AG04449 (cell line): ENCODE data around the gene CFAP107.
"Not testable (repeated sequence)": the region's sequence is repeated elsewhere in the genome, so short reads cannot be mapped to it uniquely, and the experiment has no call there.

ENCODE experiments used
- CTCF ChIA-PET: fragments of 350-600 bp; formaldehyde crosslinking; extraction: SDS; loops from one replicate; lab custom pipeline; 2021; ENCODE audit warnings: antibody characterized with exemption; lab: Yijun Ruan, JAX
- POLR2A ChIA-PET: fragments of 400-600, 350-600 bp; formaldehyde crosslinking; extraction: SDS; loops from one replicate; lab custom pipeline; 2020; ENCODE audit warnings: antibody characterized with exemption, inconsistent platforms; lab: Yijun Ruan, JAX
- DNase-seq: peaks from one replicate; pipeline ENCODE4 v3.0.0-alpha.2; 2010; ENCODE audit warnings: low read depth, low spot score
- H3K4me3 ChIP-seq: 2 replicates; pipeline ENCODE4 v1.5.1; 2011; ENCODE audit warnings: low read depth, mild to moderate bottlenecking, control low read depth, low read length
- CTCF ChIP-seq: IDR thresholded peaks from one replicate; pipeline ENCODE4 v1.5.1; 2011; ENCODE audit warnings: mild to moderate bottlenecking, moderate library complexity, low read length, control low read depth, inconsistent platforms; ENCODE audit not compliant: insufficient read depth; ENCODE audit errors: missing control alignments

Gene CFAP107

DNA sequence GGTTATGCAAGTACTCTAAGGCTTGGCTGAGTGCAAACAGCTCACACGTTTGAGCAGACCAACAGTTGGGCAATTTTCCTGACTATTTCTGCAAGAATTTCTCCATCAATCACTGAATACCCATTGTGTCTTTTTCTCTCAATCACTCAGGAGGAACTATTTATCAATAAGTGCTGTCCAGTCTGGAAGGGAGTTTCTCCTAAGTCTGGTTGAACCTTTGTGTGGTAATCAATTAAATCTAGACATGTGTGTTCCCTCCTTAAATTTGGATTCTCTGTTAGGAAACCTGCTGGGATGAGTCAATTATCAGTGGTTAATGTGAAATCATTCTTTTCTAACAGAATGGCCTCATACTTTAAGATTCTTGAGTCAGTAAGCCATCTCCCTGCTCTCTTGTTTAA, 36.9 kb upstream of the CFAP107 start:
- CTCF ChIA-PET, result no interaction called here
- POLR2A ChIA-PET, result no interaction called here
- no peak for DNase-seq
- no peak for TF ChIP-seq CTCF
- no peak overlapping the region for H3K4me3 ChIP-seq

DNA sequence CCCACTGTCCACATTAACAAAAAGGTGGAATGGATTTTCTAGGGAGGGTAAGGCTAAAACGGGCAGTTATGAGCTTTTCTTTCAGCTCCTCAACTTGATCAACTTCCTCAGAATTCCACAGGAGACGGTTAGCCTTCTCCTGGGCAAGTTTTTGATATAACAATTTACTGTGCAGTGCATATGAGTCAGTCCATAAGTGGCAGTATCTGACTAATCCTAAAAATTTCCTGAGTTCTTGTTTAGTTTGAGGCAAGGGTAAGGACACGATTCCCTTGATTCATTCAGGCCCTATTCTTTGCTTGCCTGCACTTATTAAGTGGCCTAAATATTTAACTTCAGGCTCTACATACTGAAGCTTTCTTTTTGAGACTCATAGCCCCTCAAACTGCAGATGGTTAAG, 36.3 kb upstream of the CFAP107 start:
- CTCF ChIA-PET, result no interaction called here
- POLR2A ChIA-PET, result no interaction called here
- DNase-seq, result no peak
- no peak for TF ChIP-seq CTCF
- H3K4me3 ChIP-seq, result no peak overlapping the region

DNA sequence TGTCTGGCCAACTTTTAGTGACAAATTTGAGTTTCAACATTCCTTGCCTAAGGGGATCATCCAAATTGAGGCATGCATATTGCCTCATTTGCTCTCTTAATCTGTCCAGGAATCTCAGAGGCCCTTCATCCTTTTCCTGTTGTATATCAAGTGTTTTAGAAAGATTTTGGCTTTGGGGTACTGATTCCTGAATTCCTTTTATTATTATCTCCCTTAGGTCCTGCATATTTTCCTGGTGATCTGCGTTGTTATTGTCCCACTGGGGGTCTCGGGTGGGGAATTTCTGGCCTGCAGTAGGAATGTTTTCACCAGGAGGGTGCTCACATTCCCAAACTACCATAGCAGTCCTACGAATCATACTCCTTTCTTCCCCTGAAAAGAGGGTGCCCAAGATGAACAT, 34.5 kb upstream of the CFAP107 start:
- DNase-seq, result no peak
- H3K4me3 ChIP-seq, result no peak overlapping the region
- no peak for TF ChIP-seq CTCF
- ChIA-PET CTCF (interaction anchor here (1.0 kb wide), 1 partner anchor 11 kb away, joined by 3 read pairs; no protein-coding TSS in a partner anchor), POLR2A (no interaction called here)

DNA sequence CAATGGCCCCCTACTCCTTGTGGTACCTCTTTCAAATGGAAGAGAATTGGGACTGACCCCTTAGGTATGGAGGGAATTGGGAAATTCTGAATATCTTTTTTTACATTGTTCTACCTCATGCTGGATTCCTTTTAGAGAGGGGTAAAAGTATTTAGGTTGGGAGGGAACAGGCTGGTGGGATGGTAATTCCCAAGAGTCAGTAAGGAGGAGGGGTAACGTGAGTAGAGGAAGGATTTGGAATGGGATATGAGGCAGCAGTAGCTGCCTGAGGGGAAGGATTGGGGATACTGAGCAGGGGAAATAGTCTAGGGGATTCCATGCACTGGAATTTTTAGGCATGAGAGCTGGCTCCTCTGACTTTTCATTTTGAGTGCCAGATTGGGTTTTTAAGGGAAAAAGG, 33.9 kb upstream of the CFAP107 start:
- POLR2A ChIA-PET, result no interaction called here
- CTCF ChIA-PET, result no interaction called here
- DNase-seq, result no peak
- no peak for TF ChIP-seq CTCF
- H3K4me3 ChIP-seq, result no peak overlapping the region

- no peak for DNase-seq
- TF ChIP-seq CTCF, result no peak
- POLR2A ChIA-PET, result no interaction called here
- CTCF ChIA-PET, result no interaction called here
- H3K4me3 ChIP-seq, result no peak overlapping the region
These were observed 33.1 kb upstream of the CFAP107 start for GRCh38 chr1:12712929-12713328.

DNA sequence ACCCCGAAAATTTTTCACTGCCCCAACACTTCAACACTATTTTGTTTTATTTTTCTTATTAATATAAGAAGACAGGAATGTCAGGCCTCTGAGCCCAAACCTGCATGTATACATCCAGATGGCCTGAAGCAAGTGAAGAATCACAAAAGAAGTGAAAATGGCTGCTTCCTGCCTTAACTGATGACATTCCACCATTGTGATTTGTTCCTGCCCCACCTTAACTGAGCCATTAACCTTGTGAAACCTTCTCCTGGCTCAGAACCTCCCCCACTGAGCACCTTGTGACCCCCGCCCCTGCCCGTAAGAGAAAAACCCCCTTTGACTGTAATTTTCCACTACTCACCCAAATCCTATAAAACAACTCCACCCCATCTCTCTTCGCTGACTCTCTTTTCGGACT, 32.3 kb upstream of the CFAP107 start:
- DNase-seq, H3K4me3 ChIP-seq, CTCF ChIA-PET, POLR2A ChIA-PET: not testable (repeated sequence)

DNA sequence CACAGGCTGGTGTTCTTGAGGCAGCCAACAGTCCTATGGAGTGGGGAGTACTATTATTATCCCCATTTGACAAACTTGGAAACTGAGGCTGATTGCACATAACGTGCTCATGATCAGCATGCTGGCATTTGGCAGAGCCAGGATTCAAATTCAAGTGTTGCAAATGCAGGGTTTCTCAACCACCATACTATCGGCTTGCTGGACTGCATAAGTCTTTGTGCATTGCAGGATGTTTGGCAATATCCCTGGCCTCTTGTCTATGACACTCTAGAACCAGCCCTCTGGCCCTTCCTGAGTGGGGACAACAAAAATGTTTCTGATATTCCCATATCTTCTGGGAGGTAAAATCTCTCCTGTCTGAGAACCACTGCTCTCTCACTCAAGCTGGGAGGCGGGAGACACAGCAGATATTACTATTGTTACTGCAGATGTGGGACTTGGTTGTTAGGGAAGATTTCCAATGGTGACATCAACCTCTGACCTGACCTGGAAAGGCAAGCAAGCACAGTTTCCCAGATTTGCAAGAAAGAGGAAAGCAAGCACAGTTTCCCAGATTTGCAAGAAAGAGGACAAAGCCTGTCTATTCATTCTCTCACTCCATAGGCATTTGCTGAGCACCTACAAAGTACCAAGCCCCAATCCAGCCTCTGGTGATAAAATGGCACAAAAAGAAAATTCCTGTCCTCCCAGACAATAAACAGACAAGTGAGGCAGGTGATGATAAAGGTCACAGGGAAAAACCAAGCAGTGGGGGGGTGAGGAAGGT, 31.1 kb upstream of the CFAP107 start:
- ChIA-PET CTCF (no interaction called here), POLR2A (no interaction called here)
- no peak overlapping the region for H3K4me3 ChIP-seq
- no peak for DNase-seq
- TF ChIP-seq CTCF, result no peak
